Right ventricle myocardium inferior (tissue), 1 donor: ENCODE data around the gene MDGA2. TPM values are rescaled to one million over a fixed set of nuclear protein-coding genes. Genes with fewer than 3 reads are reported as not detected.
"Not testable (repeated sequence)": the region's sequence is repeated elsewhere in the genome, so short reads cannot be mapped to it uniquely, and the experiment has no call there.

Source experiments
- ATAC-seq: fragments of 200-7000 bp; cut with Tn5 transposase; one replicate; pipeline ENCODE4 v1.9.1; 2020; ENCODE audit warnings: mild to moderate bottlenecking, moderate library complexity
- DNase-seq: peaks from one replicate; pipeline ENCODE4 v3.0.0; 2021; ENCODE audit errors: missing footprints
- intact Hi-C: fragments of 100-400 bp; cut with DNase I; formaldehyde crosslinking; loops from one replicate; pipeline ENCODE4 v1.11.0; 2022
- total RNA-seq: library from RNA; stranded (reverse); fragmentation: NEBNext Ultra II Directional; extraction: Animal tissue kit (Norgen Biotek cat#: 25700); gene quantifications from one replicate; pipeline ENCODE4 v1.2.1, GENCODE V29; 2021
- donor health status: DM: no; HTN: yes; CAD: no; lungs with severe emphysema.

MDGA2 gene
- total RNA-seq, 1 donor from 2014 or later, result not detected

DNA sequence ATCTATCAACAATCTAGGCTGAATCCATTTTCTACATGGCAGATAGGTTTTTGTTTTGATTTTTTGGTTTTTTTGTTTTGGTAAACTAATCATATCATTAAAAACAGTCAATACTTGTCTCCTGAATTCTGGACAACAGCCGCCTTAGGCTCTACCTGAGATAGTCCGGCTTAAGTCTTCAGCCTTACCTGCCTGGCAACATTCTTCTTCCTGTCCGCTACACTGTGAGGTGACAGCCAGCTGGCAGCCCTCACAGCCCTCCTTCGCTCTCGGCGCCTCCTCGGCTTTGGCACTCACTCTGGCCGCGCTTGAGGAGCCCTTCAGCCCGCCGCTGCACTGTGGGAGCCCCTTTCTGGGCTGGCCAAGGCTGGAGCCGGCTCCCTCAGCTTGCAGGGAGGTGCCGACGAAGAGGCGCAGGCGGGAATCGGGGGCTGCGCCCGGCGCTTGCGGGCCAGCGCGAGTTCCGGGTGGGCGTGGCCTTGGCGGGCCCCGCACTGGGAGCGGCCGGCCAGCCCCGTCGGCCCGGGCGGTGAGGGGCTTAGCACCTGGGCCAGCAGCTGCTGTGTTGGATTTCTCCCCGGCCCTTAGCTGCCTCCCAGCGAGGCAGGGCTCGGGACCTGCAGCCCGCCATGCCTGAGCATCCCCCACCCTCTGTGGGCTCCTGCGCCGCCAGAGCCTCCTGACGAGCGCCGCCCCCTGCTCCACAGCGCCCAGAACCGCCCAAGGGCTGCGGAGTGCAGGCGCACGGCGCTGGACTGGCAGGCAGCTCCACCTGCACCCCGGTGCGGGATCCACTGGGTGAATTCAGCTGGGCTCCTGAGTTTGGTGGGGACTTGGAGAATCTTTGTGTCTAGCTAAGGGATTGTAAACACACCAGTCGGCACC, 49.0 kb downstream of the MDGA2 start:
- ATAC-seq (no peak), DNase-seq (no peak)
- intact Hi-C loops, result no loop called here

DNA sequence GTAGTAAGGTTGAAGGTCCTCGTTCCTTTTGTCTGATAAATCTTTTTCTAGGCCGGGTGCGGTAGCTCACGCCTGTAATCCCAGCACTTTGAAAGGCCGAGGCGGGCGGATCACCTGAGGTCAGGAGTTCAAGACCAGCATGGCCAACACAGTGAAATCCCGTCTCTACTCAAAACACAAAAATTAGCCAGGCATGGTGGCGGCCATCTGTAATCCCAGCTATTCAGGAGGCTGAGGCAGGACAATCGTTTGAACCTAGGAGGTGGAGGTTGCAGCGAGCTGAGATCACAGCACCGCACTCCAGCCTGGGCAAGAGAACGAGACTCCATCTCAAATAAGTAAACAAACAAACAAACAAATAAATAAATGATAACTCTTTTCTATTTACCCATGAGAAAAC, 51.3 kb downstream of the MDGA2 start:
- intact Hi-C loops, DNase-seq, ATAC-seq: not testable (repeated sequence)

DNA sequence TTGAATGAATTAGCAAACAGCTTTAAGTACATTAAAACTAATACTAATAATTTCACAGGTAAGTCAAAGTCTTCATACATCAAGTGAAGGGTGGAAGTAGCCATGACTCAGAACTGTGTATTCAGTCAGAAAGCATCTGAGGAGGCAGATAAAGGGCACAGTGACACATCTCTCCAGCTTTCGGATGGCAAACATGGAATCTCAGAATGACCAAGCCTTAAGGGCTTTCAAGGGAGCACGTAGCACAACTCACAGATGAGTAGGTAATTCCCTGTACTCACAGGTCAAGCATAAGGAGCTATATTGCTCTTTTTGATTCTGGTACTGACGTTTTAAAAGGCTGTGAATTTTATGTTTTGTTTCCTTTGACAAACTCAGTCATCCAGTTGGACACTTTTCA, 56.0 kb downstream of the MDGA2 start:
- DNase-seq (no peak), ATAC-seq (no peak)
- intact Hi-C loops, result no loop called here

DNA sequence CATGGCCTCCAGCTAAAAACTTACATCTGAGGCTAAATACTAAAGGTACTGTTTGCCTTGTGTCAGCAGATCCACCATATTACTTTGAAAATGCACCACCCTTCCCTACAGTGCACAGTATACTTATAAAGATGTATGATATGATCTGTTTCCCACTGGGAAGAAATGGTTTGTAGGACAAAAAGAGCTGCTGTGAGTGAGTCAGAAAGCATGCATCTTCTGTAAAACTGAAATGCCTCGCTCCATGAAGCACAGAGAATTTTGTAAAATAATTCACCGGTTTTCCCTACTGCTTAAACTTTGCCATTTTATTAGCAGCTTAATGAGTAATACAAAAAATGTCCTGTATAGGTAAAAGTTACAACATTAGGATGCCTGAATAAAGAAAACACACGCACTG, 68.8 kb downstream of the MDGA2 start:
- DNase-seq (no peak), ATAC-seq (no peak)
- intact Hi-C loops, result no loop called here

DNA sequence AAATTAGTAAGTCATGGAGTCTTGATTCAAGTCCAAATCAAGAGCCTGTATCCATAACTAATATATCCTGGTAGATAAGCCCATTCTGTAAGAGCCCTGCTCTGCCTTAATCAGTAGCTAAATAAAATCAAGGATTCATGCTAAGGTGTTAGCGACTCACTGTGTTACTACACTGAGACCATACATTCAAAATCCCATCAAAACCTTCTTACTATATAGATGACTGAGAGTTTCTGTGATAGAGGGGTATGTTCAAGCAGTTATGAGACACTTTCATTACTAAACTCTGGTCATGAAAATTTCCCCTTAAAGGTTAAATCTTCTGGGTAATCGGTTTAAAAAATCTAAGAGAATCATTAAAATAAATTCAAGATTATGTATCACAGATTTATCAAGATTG, 78.5 kb downstream of the MDGA2 start:
- intact Hi-C loops, result no loop called here
- DNase-seq (no peak), ATAC-seq (no peak)

DNA sequence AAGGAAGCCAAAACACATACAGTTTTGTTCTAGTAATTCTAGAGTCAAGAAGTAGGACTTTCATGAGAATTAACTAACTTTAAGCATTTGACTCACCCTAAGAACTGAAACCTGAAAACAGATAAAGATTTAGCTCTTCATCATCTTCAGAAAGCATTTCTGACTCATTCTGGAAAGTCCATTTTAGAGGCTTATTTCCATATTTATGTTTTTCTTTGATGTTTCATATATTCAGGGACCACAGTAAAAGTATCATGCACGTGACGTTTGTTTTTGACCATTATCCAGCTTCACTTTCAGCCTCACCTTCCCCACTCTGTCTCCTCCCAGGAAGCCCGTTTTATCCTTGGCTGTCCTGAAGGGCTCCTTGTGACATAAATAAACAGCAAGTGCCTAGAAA, 79.2 kb downstream of the MDGA2 start:
- ATAC-seq (no peak), DNase-seq (no peak)
- intact Hi-C loops, result no loop called here

DNA sequence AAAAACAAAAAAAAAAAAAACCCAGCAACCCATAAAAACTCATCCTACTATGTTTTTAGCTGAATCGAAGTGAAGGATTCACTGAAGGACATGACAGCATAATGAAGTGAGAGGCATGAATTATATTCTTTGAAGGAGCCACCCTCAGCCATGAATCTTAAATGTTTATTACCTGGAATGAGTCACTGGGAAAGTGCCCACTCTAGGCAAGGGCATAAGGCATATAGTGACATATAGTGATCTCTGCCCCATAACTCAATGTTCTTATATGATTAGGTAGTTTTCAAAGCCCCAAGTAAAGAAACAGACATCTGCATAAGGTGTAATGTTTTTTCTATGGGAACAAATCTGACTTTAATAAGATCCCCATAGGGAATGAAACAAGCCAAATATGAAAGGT, 79.9 kb downstream of the MDGA2 start:
- DNase-seq (no peak), ATAC-seq (no peak)
- intact Hi-C loops, result no loop called here

DNA sequence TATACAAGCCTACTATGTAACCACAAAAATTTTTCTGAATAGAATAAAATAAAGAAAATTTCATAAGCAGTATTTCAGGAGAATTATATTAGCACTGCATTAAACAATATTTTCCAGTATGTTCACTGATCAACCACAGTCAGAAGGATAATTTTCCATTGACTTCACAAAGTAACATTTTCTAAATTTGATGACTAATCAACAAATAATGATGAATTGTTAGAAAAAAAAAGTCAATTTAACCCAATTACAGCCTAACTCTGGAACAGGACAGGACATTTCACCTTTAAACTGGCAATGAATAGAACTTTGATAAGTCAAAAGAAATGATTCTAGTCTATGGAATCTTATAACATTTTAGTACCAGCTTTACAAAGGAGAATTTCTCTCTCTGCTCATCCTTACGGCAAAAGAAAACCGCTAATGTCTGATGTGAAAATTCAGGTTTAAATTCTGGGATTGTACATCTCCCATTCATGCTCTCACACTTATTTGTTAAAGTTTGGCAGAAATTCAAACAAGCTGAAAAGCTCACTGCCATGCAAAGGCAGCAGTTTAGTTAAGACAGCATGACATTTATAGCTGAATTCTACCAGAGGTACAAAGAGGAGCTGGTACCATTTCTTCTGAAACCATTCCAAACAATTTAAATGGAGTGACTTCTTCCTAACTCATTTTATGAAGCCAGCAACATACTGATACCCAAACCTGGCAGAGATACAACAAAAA, 84.5 kb downstream of the MDGA2 start:
- DNase-seq (no peak), ATAC-seq (no peak)
- intact Hi-C loops, result no loop called here

DNA sequence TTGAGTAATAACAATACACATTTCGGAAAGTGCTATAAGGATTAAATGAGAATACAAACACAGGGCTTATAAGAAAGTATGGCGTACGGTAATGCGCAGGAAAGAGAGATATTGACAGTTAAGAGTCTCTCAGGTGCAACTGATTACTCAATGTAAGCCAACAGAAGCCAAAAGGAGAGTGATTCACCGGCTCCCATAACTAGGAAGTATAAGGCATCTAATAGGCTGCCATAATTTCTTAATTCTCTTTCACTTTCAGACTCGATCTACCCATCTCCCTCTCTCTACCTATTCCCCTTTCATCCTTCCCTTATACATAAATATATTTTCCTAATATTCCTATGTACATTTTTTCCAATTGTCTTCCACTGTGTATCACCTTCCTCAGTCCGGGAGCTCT, 90.0 kb downstream of the MDGA2 start:
- DNase-seq (no peak), ATAC-seq (no peak)

DNA sequence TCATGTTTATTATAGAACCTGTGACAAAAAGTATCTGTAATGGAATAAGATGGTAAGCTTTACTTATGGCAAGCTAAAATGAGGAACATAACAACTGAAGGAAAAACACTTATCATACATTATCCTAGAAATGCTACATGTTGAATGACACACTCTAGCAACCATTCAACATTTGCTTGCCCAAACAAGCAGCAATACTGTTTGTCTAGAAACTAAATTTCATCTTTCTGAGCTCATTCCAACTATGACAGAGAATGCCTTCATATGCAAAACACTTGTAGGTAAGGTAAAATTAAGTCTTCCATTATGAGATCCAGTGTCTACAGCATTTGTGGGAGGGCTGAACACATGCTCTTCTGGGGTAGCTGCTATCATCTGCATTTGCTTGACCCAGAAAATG, 108.1 kb downstream of the MDGA2 start:
- DNase-seq, result no peak
- intact Hi-C loops, result no loop called here
- no peak for ATAC-seq

More for the DNA sequence above, 90.0 kb downstream of the MDGA2 start:
- intact Hi-C loops, result no loop called here

DNA sequence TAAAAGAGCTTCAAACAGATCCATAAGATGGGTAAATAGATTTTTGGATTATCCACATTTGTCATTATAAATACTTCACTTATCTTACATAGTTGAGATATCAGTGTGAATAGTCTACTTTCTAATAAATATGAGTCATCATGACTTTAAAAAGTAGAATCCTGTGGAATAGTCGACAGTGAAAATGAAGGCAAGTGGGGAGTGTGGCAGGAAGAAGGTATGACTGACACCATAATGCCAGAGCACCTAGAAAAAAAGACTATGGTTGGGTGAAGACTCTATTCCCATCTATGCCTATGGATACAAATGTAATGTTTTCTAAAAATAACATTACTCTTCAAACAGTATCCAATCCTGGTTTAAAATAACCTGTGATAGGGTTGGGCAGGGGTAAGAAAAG, 117.5 kb downstream of the MDGA2 start:
- intact Hi-C loops, result no loop called here
- no peak for ATAC-seq
- DNase-seq, result no peak

DNA sequence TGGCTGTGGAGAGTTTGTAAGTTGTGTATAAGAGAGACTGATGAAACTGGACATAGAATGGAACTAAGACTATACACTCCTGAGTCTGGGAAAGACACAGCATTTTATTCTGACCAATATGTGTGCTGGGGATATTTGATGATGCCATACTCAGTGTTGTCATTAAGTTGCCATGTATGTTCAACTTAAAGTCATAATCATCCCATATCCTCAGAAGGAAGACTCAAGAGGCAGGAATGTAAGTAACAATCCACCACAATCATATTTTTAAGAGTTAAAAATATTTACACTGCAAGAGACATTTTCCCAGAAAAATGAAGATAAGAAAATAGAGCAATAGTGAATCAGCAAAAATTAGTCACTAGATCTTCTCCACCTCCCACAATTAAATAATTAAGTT, 120.1 kb downstream of the MDGA2 start:
- intact Hi-C loops, result no loop called here
- DNase-seq (no peak), ATAC-seq (no peak)

DNA sequence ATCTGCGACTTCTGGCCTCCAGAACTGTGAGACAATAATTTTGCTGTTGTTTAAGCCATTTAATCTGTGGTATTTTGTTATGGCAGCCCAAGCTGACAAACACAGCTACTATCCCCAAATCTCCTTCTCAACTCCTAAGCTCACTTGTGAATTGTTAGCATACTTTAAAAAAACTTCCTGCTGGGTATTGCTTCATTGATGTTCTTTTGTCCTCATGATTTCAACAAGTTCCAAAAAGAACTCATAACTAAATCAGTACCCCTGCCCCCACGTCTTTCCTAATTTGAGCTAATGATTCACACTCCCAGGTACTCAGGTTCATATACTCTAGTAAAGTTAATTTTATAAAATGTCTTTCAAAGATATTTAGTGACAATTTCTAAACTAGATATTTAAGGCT, 125.5 kb downstream of the MDGA2 start:
- intact Hi-C loops, result no loop called here
- ATAC-seq, result no peak

DNA sequence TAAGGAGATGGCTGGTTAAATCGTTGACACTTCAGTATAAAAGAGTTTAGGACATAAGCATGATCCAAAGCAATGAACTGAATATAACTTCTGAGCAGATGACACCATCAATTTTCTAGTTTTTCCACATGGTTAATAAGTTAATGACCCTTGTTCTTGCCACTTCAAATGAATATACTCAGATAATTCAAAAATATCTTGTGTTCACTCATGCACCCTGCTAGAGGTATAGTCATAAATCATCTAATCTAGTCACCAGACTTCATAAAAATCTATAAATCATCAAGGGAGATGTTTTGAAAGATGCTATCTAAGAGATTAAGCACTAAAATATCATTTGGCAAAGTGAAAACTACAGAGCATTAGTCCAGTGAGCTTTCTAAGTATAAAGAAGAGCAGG, 131.9 kb downstream of the MDGA2 start:
- DNase-seq (no peak), ATAC-seq (no peak)
- intact Hi-C loops, result no loop called here

More for the DNA sequence above, 125.5 kb downstream of the MDGA2 start:
- no peak for DNase-seq

DNA sequence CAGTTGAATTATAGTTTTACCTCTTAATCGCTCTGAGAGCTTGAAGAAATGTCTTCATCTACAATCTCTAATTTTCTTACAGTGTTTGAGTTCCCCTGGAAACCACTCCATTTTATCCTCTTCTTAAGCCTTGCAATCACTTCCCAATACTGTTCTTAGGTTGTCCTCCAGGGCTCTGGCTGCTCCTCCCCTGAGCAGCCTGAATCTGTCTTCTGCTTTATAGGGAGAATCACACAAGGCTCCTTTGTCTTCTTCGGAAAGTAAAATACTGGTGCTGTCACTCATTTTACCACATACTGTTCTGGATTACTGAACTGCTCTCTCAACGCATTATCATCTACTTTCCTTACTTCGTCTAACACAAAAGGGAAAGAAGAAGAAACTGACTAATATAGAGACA, 133.7 kb downstream of the MDGA2 start:
- DNase-seq, result no peak
- ATAC-seq, result no peak
- intact Hi-C loops, result no loop called here

DNA sequence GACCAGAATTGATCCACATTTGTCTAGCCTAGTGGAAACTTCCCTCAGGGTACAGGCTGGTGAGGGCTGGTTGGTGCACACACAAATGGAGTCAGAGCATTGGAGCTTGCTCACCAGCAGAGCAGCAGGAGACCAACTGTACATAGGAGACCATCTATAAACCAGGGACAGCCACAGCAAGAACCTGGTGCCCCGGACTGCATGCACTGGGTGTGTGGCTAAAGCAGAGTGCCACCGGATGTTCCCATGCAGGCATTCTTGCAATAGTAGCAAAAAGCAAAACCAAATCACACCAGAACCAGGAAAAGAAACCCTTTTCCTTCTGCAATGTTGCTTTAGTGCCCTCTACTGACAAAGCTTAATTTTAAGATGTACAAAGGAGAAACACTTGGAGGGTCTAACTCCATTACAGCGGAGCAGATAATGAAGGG, 136.4 kb downstream of the MDGA2 start:
- no peak for DNase-seq
- ATAC-seq, result no peak
- intact Hi-C loops, result no loop called here

DNA sequence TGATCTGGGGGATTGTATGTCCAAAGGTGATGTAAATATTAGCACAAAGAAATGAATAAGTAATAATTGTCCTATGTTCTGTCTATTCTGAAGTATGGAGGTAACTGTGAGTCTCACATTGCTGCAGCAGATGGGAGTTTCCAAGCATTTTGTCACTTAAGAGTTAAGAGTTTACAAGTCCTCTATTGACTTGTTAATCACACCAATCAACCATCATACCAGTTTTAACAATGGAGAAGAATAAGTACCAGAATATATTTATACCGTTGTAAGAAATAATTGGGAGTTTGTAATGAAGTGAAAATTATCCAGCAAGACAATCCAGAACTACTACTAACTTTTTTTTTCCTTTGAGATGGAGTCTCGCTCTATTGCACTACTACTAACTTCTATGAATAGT, 139.1 kb downstream of the MDGA2 start:
- intact Hi-C loops, result no loop called here
- DNase-seq (no peak), ATAC-seq (no peak)

DNA sequence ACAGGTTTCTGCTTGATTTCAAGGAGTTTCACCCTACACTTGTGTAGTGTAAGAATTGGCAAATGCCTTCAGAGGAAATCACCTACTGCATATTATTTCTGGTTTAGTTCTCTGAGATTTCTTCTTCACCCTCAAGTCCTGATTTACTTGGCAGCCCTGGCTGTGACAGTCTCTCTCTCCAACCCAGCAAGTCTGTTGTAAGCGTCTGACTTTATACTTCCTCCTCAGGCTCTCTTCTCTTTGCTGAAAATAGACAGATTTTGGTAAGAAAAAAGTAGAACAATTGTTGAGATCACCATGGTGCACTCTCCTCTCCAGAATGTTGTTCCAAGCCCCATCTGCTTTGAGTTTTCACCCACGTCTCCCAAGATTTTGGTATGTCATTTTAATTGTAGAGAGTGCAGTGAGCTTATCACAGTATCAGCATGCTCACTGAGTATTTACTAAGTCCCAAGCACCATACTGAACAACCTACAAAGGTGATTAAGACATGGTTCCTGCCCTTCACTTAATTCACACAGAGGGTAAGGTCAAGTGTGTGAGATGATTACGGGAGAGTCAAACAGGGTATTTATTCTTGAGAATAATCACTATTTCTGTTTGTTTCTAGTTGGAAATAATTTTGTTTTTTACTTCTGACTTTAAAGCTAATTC, 148.7 kb downstream of the MDGA2 start:
- intact Hi-C loops, result no loop called here
- ATAC-seq (no peak), DNase-seq (no peak)

DNA sequence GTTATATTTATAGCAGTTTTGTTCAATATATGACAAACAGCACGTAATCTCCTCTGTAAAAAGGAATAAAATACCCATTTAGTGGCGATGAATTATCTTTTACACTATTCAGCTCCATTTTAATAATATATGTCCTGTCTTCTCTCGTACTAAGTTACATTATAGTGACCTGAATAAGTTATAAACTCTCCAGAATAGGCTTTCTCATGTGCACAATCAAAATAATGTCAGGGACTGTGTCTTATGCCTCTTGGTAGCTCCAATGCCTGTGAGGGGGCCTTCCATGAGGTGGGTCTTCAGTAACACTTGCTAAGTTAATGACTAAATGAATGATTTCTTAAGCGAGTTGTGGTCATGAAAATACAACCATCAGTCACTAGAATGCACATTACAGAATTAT, 150.9 kb downstream of the MDGA2 start:
- DNase-seq, result no peak
- ATAC-seq, result no peak
- intact Hi-C loops, result no loop called here

DNA sequence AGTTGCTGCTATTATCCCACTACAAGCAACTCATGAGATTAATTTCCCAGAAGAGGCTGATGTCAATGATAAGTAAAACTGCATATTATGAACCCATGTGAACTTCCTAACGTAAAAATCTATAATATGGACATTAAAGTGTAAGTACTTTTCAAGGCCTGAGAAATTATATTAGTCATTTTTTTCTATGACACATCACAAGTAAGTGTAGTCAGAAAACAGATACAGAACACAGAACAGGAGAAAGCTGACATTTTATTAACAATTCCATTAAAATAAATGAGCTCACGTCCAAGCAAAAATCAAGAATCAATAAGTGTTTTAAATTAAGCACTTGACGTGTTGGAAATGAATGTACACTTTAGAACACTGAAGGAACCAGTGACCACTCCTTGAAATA, 155.0 kb downstream of the MDGA2 start:
- intact Hi-C loops, result no loop called here
- ATAC-seq, result no peak
- DNase-seq, result no peak
